Kidney (tissue), 14 donors: ENCODE measurements around the gene RNASEH2A. TPM values are rescaled to one million over a fixed set of nuclear protein-coding genes. Genes with fewer than 3 reads are reported as not detected.

Source experiments
- DNase-seq, 5 donors: peaks; one replicate each; pipeline ENCODE4 v3.0.0-alpha.2; 2013 to 2020
- FAIRE-seq: peaks from 2 replicates; lab custom pipeline; 2012; peaks lifted over from hg19 to GRCh38; lab: Jason Lieb, UNC
- H3K27ac ChIP-seq, 2 donors: one replicate each; pipeline ENCODE4 v1.7.0; 2013; ENCODE audit warnings: low read depth in 2 of 2, low read length in 2 of 2, inconsistent platforms in 1 of 2
- H3K27me3 ChIP-seq: one replicate; pipeline ENCODE4 v1.7.1; 2013; ENCODE audit warnings: low read length, inconsistent platforms; ENCODE audit not compliant: control insufficient read depth, insufficient read depth
- H3K36me3 ChIP-seq, 3 donors: one replicate each; pipeline versions ENCODE4 v1.7.0 to v1.7.1; 2013; ENCODE audit warnings: low read length in 3 of 3, control low read depth in 1 of 3, inconsistent platforms in 1 of 3; ENCODE audit not compliant: insufficient read depth in 3 of 3, control insufficient read depth in 2 of 3
- H3K4me1 ChIP-seq, 3 donors: one replicate each; pipeline versions ENCODE4 v1.7.0 to v1.7.1; 2013; ENCODE audit warnings: low read length in 3 of 3, inconsistent platforms in 1 of 3, low read depth in 1 of 3; ENCODE audit not compliant: control insufficient read depth in 2 of 3, insufficient read depth in 2 of 3
- H3K4me3 ChIP-seq, 3 donors: one replicate each; pipeline versions ENCODE4 v1.7.0 to v1.8.1; 2013; ENCODE audit warnings: low read length in 3 of 3, control low read depth in 1 of 3, inconsistent platforms in 1 of 3
- H3K9ac ChIP-seq, 3 donors: one replicate each; pipeline versions ENCODE4 v1.7.0 to v1.7.1; 2013; ENCODE audit warnings: low read length in 3 of 3, control low read depth in 1 of 3, inconsistent platforms in 1 of 3
- H3K9me3 ChIP-seq, 3 donors: one replicate each; pipeline versions ENCODE4 v1.7.0 to v1.7.1; 2013; ENCODE audit warnings: low read length in 3 of 3, control low read depth in 1 of 3, inconsistent platforms in 1 of 3; ENCODE audit not compliant: control insufficient read depth in 2 of 3, insufficient read depth in 1 of 3
- CTCF ChIP-seq: IDR thresholded peaks from 3 replicates; pipeline ENCODE4 v1.5.1; 2012; ENCODE audit warnings: mild to moderate bottlenecking, moderate library complexity, borderline replicate concordance; ENCODE audit not compliant: insufficient read depth; ENCODE audit errors: extremely low read depth
- intact Hi-C: fragments of 100-400 bp; cut with DNase I; formaldehyde crosslinking; loops from one replicate; pipeline ENCODE4 v1.11.1; 2022
- polyA plus RNA-seq: library from polyadenylated mRNA; stranded (reverse); fragments of 350-450 nt; fragmentation: Illumina TruSeq; extraction: RNeasy Lipid Tissue Mini Kit (QIAGEN cat#74804); gene quantifications from one replicate; pipeline ENCODE4 v1.2.3, GENCODE V29; 2014; ENCODE audit warnings: low read depth, low replicate concordance; ENCODE audit not compliant: insufficient read depth
- total RNA-seq: library from RNA; stranded (reverse); fragmentation: NEBNext Ultra II Directional; extraction: Animal tissue kit (Norgen Biotek cat#: 25700); gene quantifications from one replicate; pipeline ENCODE4 v1.2.1, GENCODE V29; 2021
- donor health status: control.
- donor health status: control.
- donor health status: control.
- donor health status: control.
- donor health status: control.
- donor health status: DM: yes; HTN: yes; CAD: no.
- donor health status: Normal renal cell carcinoma (clear cell type).

RNASEH2A gene
- total and polyA plus RNA-seq, 2 donors from 2014 or later = 1.3 to 7.9 TPM

GRCh38 chr19:12793290-12794195, 12.8 kb upstream of the RNASEH2A start:
- H3K4me1 ChIP-seq = peaks cover 0 to 20% (median 12%) of the 10 kb centered on the region in 3 donors
- peak overlapping the region; percentile 77 to 97 (median 96) for H3K4me3 ChIP-seq
- peak overlapping the region; percentile 60 to 100 (median 100) for H3K9ac ChIP-seq
- intact Hi-C loops = loop anchor here (10.0 kb wide), 1 partner anchor 119 kb away; no protein-coding TSS in a partner anchor
- DNase-seq (peak; percentile 94 to 99 (median 97)), FAIRE-seq (no peak)
- H3K27me3 ChIP-seq = no peaks in the 10 kb centered on the region
- H3K36me3 ChIP-seq = peaks cover 0 to 5% (median 0%) of the 10 kb centered on the region in 3 donors
- TF ChIP-seq CTCF = no peak
- peak overlapping the region; percentile 100 for H3K27ac ChIP-seq
- H3K9me3 ChIP-seq = no peaks in the 10 kb centered on the region

GRCh38 chr19:12794196-12794941, 12.0 kb upstream of the RNASEH2A start:
- Histone ChIP-seq H3K27me3 (no peaks in the 10 kb centered on the region), H3K4me3 (peak overlapping the region in 2 of 3 donors; percentile 56 to 97), H3K36me3 (peaks cover 0 to 5% (median 2%) of the 10 kb centered on the region in 3 donors), H3K4me1 (peaks cover 0 to 14% (median 4%) of the 10 kb centered on the region in 3 donors), H3K9me3 (no peaks in the 10 kb centered on the region), H3K27ac (peak overlapping the region; percentile 100), H3K9ac (peak overlapping the region in 1 of 3 donors; percentile 28)
- intact Hi-C loops = loop anchor here (10.0 kb wide), 1 partner anchor 120 kb away; no protein-coding TSS in a partner anchor
- FAIRE-seq = no peak
- DNase-seq = peak in 1 of 5 donors; percentile 25
- no peak for TF ChIP-seq CTCF

- no peak for TF ChIP-seq CTCF
- Histone ChIP-seq H3K9me3 (no peaks in the 10 kb centered on the region), H3K36me3 (peaks cover 0 to 9% (median 2%) of the 10 kb centered on the region in 3 donors), H3K27ac (no peak overlapping the region), H3K9ac (no peak overlapping the region), H3K27me3 (no peaks in the 10 kb centered on the region), H3K4me1 (peaks cover 0 to 14% (median 4%) of the 10 kb centered on the region in 3 donors), H3K4me3 (no peak overlapping the region)
- no peak for FAIRE-seq
- intact Hi-C loops = loop anchor here (10.0 kb wide), 1 partner anchor 120 kb away; no protein-coding TSS in a partner anchor
- no peak for DNase-seq
Observed at GRCh38 chr19:12794971-12795381, 11.4 kb upstream of the RNASEH2A start.
